K562 (cell line): ENCODE results near the gene METTL2B. TPM values are rescaled to one million over a fixed set of nuclear protein-coding genes. Genes with fewer than 3 reads are reported as not detected.

Experiments
- DIDO1 ChIP-seq: fragments of 450-650 bp; IDR thresholded peaks from 2 replicates; pipeline ENCODE4 v1.6.1; 2016; ENCODE audit warnings: low read depth, missing biosample characterization, missing genetic modification characterization
- EWSR1 ChIP-seq: fragments of 450-650 bp; IDR thresholded peaks from 2 replicates; pipeline ENCODE4 v1.6.1; 2018; ENCODE audit warnings: borderline replicate concordance, mild to moderate bottlenecking, low read depth, moderate library complexity; ENCODE audit not compliant: partially characterized antibody
- HINFP ChIP-seq: fragments of 450-650 bp; conservative IDR thresholded peaks from 2 replicates; pipeline ENCODE4 v1.6.1; 2016; ENCODE audit warnings: missing genetic modification characterization, low read depth, mild to moderate bottlenecking, control low read depth, missing compliant biosample characterization
- ILF3 ChIP-seq: fragments of 450-650 bp; IDR thresholded peaks from 2 replicates; pipeline ENCODE4 v1.6.1; 2018; ENCODE audit warnings: antibody characterized with exemption, mild to moderate bottlenecking, moderate library complexity, borderline replicate concordance
- NFATC3 ChIP-seq: fragments of 450-650 bp; IDR thresholded peaks from 2 replicates; pipeline ENCODE4 v1.6.1; 2017; ENCODE audit warnings: mild to moderate bottlenecking
- POLR2A ChIP-seq: fragments of 450-650 bp; conservative IDR thresholded peaks from 2 replicates; pipeline ENCODE4 v1.6.1; 2016
- RBBP5 ChIP-seq: fragments of 200-600 bp; sonication (generic); IDR thresholded peaks from 2 replicates; pipeline ENCODE4 v1.6.1; 2012; ENCODE audit warnings: borderline replicate concordance, mild to moderate bottlenecking, low read length, control low read depth, inconsistent platforms; ENCODE audit not compliant: insufficient read depth, poor library complexity, severe bottlenecking
- RFX7 ChIP-seq: fragments of 250-450 bp; sonication (Bioruptor Pico); IDR thresholded peaks from 2 replicates; pipeline ENCODE4 v1.5.1; 2021; ENCODE audit warnings: mild to moderate bottlenecking
- SMARCB1 ChIP-seq: IDR thresholded peaks from 2 replicates; pipeline ENCODE4 v1.6.1; 2011; ENCODE audit warnings: improper control_type of control experiment, low read depth; ENCODE audit not compliant: insufficient read length
- TARDBP ChIP-seq: fragments of 450-650 bp; IDR thresholded peaks from 2 replicates; pipeline ENCODE4 v1.6.1; 2016
- THAP12 ChIP-seq: fragments of 250-450 bp; sonication (Bioruptor Pico); IDR thresholded peaks from 2 replicates; pipeline ENCODE4 v1.9.0; 2021; ENCODE audit warnings: mild to moderate bottlenecking, inconsistent platforms
- THRA ChIP-seq: fragments of 450-650 bp; IDR thresholded peaks from 2 replicates; pipeline ENCODE4 v1.6.1; 2017; ENCODE audit warnings: mild to moderate bottlenecking, moderate library complexity
- ZNF318 ChIP-seq, 2 experiments: fragments of 450-650 bp; IDR thresholded peaks; 2 replicates each; pipeline ENCODE4 v1.6.1; 2016; ENCODE audit warnings: mild to moderate bottlenecking in 2 of 2, borderline replicate concordance in 1 of 2, low read depth in 1 of 2, moderate library complexity in 1 of 2
- ZNF583 ChIP-seq: fragments of 250-450 bp; sonication (Bioruptor Pico); IDR thresholded peaks from 2 replicates; pipeline ENCODE4 v1.4.0; 2020
- polyA plus RNA-seq, 8 experiments: library from polyadenylated mRNA; depleted of rRNA in 4 of 8; stranded (reverse) in 5 of 8; unstranded in 3 of 8; fragments of >200 nt; fragmentation: Nextera tagmentation in 2 of 8; fragmentation: Illumina TruSeq in 1 of 8; extraction: Ambion mirVana in 2 of 8; extraction: Trizol in 1 of 8; gene quantifications; 2 replicates each; pipeline versions ENCODE4 v1.2.1 to v1.2.3, GENCODE V29; 2011 to 2014; ENCODE audit warnings: inconsistent platforms in 1 of 8, missing spikeins in 1 of 8
- total RNA-seq, 7 experiments: library from RNA; depleted of rRNA in 6 of 7; stranded (reverse); fragments of >200 nt in 6 of 7; fragmentation: Illumina TruSeq in 2 of 7; extraction: Trizol in 2 of 7; gene quantifications; 2 replicates each; pipeline versions ENCODE4 v1.2.1 to v1.2.3, GENCODE V29; 2011 to 2021; ENCODE audit warnings: low replicate concordance in 1 of 7

Gene METTL2B
- total and polyA plus RNA-seq, 9 of the 15 experiments (the other 6 are each of a cell fraction or from before 2014, with no cell fraction given), result 35.9 to 95.7 (median 79.2) TPM

DNA sequence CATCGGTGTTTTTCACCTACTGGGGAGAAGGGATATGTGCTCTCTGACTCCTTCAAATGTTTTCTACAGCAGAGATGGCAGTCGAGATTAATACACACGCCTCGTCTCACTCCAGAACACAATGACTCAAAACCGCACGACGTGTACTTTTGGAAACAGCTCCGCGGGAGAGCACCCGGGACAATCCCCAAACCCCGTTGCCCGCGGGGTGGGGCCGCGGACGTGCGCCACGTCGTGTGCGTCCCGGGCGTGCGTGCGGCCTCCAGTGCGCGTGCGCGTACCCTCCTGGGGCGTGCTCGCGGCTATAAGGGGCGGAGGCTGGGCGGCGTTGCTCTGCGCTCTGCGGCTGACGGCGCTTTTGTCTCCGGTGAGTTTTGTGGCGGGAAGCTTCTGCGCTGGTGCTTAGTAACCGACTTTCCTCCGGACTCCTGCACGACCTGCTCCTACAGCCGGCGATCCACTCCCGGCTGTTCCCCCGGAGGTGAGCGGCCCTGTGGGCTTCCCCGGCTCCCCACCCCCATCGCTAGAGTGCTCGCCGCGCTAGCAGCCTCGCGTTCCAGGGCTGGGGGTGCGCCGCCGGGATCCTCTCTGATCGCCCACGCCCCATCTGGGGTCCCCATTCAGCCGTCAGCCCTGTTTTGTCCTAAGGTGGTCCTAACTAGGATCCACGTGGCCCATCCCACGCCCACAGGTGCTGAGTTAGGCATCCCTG lies 20.8 kb upstream of the METTL2B start, which contains the start of gene HILPDA (continued):
- no peak for TF ChIP-seq ZNF318 (IDR thresholded peaks at IDR 0.05; ENCODE audit: borderline replicate concordance in 1 of 2, low read depth in 1 of 2)
- TF ChIP-seq EWSR1, result no peak
- peak; percentile 98 for TF ChIP-seq TARDBP
- TF ChIP-seq THAP12 (CRISPR knock-in tag), result peak; percentile 65
- no peak for TF ChIP-seq DIDO1 (tag)
- no peak; the same call in 1 of the 2 replicates for TF ChIP-seq ILF3
- TF ChIP-seq RBBP5, result peak; percentile 90
- TF ChIP-seq ZNF583, result 0 out of 2 replicates have a peak, but pooled peaks have one; percentile 20
- no peak for TF ChIP-seq NFATC3
- no peak for TF ChIP-seq SMARCB1
- TF ChIP-seq RFX7 (CRISPR knock-in tag), result no peak
- no peak for TF ChIP-seq HINFP (tag)
- TF ChIP-seq POLR2A, result peak; percentile 87
- no peak for TF ChIP-seq THRA
